NT2/D1 (cell line): ENCODE results near the gene CDC42SE1.

Source experiments
- SUZ12 ChIP-seq: IDR thresholded peaks from 2 replicates; pipeline ENCODE4 v1.6.1; 2011; ENCODE audit not compliant: insufficient read length, insufficient read depth; ENCODE audit errors: extremely low read depth
- YY1 ChIP-seq: IDR thresholded peaks from 2 replicates; pipeline ENCODE4 v1.6.1; 2011; ENCODE audit not compliant: insufficient read length, insufficient read depth
- ZNF274 ChIP-seq: IDR thresholded peaks from 2 replicates; pipeline ENCODE4 v1.6.1; 2011; ENCODE audit warnings: mild to moderate bottlenecking, low read depth, low read length

GRCh38 chr1:151009206-151009587 lies 50.2 kb downstream of the CDC42SE1 start:
- TF ChIP-seq ZNF274 (no peak), SUZ12 (no peak), YY1 (no peak)
